Muscle layer of colon (tissue), 2 donors: ENCODE measurements around the gene ANAPC15.

Experiments
- H3K27ac ChIP-seq: one replicate; pipeline ENCODE4 v1.7.0; 2013; ENCODE audit warnings: low read depth, mild to moderate bottlenecking, low read length, moderate library complexity
- H3K27me3 ChIP-seq, 2 donors: one replicate each; pipeline ENCODE4 v1.7.0; 2013; ENCODE audit warnings: low read length in 2 of 2, mild to moderate bottlenecking in 2 of 2; ENCODE audit not compliant: insufficient read depth in 2 of 2, control insufficient read depth in 1 of 2
- H3K36me3 ChIP-seq: one replicate; pipeline ENCODE4 v1.7.0; 2013; ENCODE audit warnings: mild to moderate bottlenecking, low read length; ENCODE audit not compliant: insufficient read depth
- H3K4me1 ChIP-seq: one replicate; pipeline ENCODE4 v1.7.0; 2013; ENCODE audit warnings: mild to moderate bottlenecking, low read length; ENCODE audit not compliant: insufficient read depth
- H3K4me3 ChIP-seq, 2 donors: one replicate each; pipeline ENCODE4 v1.7.0; 2013; ENCODE audit warnings: low read length in 2 of 2, low read depth in 1 of 2, mild to moderate bottlenecking in 1 of 2, moderate library complexity in 1 of 2
- H3K9ac ChIP-seq: one replicate; pipeline ENCODE4 v1.7.0; 2013; ENCODE audit warnings: low read length
- H3K9me3 ChIP-seq: one replicate; pipeline ENCODE4 v1.7.0; 2013; ENCODE audit warnings: mild to moderate bottlenecking, low read length
- donor health status: abdominal sarcoma.
- donor health status: Adenocarcinoma of cecum.

The ANAPC15 gene

GRCh38 chr11:72102946-72103753, 9.3 kb downstream of the ANAPC15 start, which contains the start of gene LAMTOR1:
Gene LAMTOR1, minus strand, starts transcription at chr11:72103297. Its CDS starts 73 bp downstream, at chr11:72103224.
- H3K4me3 ChIP-seq = peak within 1 kb of the TSS; percentile 79 to 99
- no peaks in the 10 kb centered on the region for H3K27me3 ChIP-seq
- peaks cover 39% of the 10 kb centered on the region for H3K4me1 ChIP-seq
- H3K27ac ChIP-seq = peak within 1 kb of the TSS; percentile 97
- no peaks in the 10 kb centered on the region for H3K9me3 ChIP-seq
- peaks cover 29% of the 10 kb centered on the region for H3K36me3 ChIP-seq
- H3K9ac ChIP-seq = peak within 1 kb of the TSS; percentile 81

- Histone ChIP-seq H3K36me3 (peaks cover 32% of the 10 kb centered on the region), H3K4me3 (peak overlapping the region; percentile 79 to 99), H3K27me3 (no peaks in the 10 kb centered on the region), H3K9ac (peak overlapping the region; percentile 81), H3K9me3 (no peaks in the 10 kb centered on the region), H3K27ac (peak overlapping the region; percentile 97), H3K4me1 (peaks cover 39% of the 10 kb centered on the region)
Measured at GRCh38 chr11:72102631-72102945, 9.9 kb downstream of the ANAPC15 start.

GRCh38 chr11:72102162-72102561, 10.3 kb downstream of the ANAPC15 start:
- peak overlapping the region; percentile 81 for H3K9ac ChIP-seq
- H3K36me3 ChIP-seq = peaks cover 32% of the 10 kb centered on the region
- peaks cover 39% of the 10 kb centered on the region for H3K4me1 ChIP-seq
- H3K27me3 ChIP-seq = no peaks in the 10 kb centered on the region
- peak overlapping the region; percentile 79 to 99 for H3K4me3 ChIP-seq
- H3K9me3 ChIP-seq = no peaks in the 10 kb centered on the region
- H3K27ac ChIP-seq = peak overlapping the region; percentile 97

DNA sequence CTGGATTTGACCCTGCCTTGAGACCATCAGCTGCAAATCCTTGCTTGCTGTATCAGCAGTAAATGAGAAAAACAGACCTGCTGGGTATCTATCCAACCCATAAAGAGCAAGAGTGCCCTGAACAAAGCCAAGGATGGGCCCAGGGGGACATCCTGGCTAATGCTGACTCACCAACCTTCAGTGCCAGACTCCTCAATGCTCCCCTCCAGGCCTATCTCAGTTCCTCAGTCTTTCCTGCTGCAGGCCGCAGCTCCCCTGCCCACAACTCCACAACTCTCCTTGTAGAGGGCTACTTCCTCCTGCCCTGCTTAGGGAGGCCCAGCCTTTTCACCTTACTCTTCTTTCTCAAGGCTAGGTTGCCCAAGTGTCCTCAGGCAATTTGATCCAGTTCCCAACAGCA, 12.0 kb downstream of the ANAPC15 start:
- H3K4me3 ChIP-seq = no peak overlapping the region
- no peaks in the 10 kb centered on the region for H3K9me3 ChIP-seq
- H3K27me3 ChIP-seq = no peaks in the 10 kb centered on the region
- H3K27ac ChIP-seq = no peak overlapping the region
- no peak overlapping the region for H3K9ac ChIP-seq
- peaks cover 39% of the 10 kb centered on the region for H3K4me1 ChIP-seq
- H3K36me3 ChIP-seq = peaks cover 39% of the 10 kb centered on the region

- H3K9me3 ChIP-seq = no peaks in the 10 kb centered on the region
- H3K4me1 ChIP-seq = peaks cover 39% of the 10 kb centered on the region
- no peak overlapping the region for H3K27ac ChIP-seq
- no peaks in the 10 kb centered on the region for H3K27me3 ChIP-seq
- H3K9ac ChIP-seq = no peak overlapping the region
- no peak overlapping the region for H3K4me3 ChIP-seq
- peaks cover 42% of the 10 kb centered on the region for H3K36me3 ChIP-seq
Measured at GRCh38 chr11:72100009-72100408, 12.5 kb downstream of the ANAPC15 start.

- peaks cover 49% of the 10 kb centered on the region for H3K36me3 ChIP-seq
- no peak overlapping the region for H3K4me3 ChIP-seq
- H3K27ac ChIP-seq = no peak overlapping the region
- no peaks in the 10 kb centered on the region for H3K27me3 ChIP-seq
- H3K4me1 ChIP-seq = peaks cover 34% of the 10 kb centered on the region
- H3K9me3 ChIP-seq = no peaks in the 10 kb centered on the region
- H3K9ac ChIP-seq = no peak overlapping the region
Measured at GRCh38 chr11:72098741-72099140, 13.8 kb downstream of the ANAPC15 start.

- no peak overlapping the region for H3K9ac ChIP-seq
- H3K27me3 ChIP-seq = no peaks in the 10 kb centered on the region
- peaks cover 12% of the 10 kb centered on the region for H3K4me1 ChIP-seq
- peaks cover 21% of the 10 kb centered on the region for H3K36me3 ChIP-seq
- no peaks in the 10 kb centered on the region for H3K9me3 ChIP-seq
- no peak overlapping the region for H3K27ac ChIP-seq
- no peak overlapping the region for H3K4me3 ChIP-seq
Measured at GRCh38 chr11:72091292-72091691, 21.2 kb downstream of the ANAPC15 start.

- Histone ChIP-seq H3K9ac (no peak overlapping the region), H3K27ac (no peak overlapping the region), H3K9me3 (no peaks in the 10 kb centered on the region), H3K27me3 (no peaks in the 10 kb centered on the region), H3K4me1 (peaks cover 12% of the 10 kb centered on the region), H3K36me3 (peaks cover 11% of the 10 kb centered on the region), H3K4me3 (no peak overlapping the region)
Measured at GRCh38 chr11:72088076-72088808, 24.3 kb downstream of the ANAPC15 start.

DNA sequence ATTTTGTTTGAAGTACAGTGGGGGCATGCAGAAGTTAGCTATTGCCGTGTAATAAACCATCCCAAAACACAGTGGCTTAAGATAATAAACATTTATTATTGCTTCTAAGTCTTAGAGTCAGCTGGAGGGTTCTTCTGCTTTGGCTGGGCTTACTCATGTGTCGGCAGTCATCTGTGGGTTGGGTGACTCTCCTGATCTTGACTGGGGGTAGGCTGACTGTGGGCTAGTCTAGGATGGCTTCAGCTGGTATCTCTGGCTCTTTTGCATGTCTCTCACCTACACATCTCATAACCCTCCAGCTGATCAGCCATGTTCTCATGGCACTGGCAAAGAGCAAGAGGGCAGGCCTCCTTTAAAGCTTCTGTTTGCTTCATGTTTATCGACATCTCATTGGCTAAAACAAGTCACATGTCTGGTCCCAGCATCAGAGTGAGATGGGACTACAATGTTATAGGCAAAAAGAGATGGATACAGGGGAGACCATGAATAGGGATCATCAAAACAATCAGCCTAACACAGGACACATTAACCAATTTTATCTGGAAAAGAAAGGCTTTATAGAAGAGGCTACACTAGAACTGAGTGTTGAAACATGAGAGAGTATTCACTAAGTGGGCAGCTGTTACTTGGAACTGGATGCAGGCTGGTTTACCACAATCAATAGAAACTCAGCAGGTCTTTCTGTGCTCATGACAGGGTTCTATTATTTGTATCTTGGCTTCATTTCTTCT, 26.7 kb downstream of the ANAPC15 start:
- Histone ChIP-seq H3K9ac (no peak overlapping the region), H3K27me3 (no peaks in the 10 kb centered on the region), H3K36me3 (peaks cover 7% of the 10 kb centered on the region), H3K4me1 (peaks cover 10% of the 10 kb centered on the region), H3K9me3 (no peaks in the 10 kb centered on the region), H3K27ac (no peak overlapping the region), H3K4me3 (no peak overlapping the region)

GRCh38 chr11:72084965-72085364, 27.5 kb downstream of the ANAPC15 start:
- Histone ChIP-seq H3K27me3 (no peaks in the 10 kb centered on the region), H3K9me3 (no peaks in the 10 kb centered on the region), H3K4me3 (no peak overlapping the region), H3K4me1 (peaks cover 9% of the 10 kb centered on the region), H3K9ac (no peak overlapping the region), H3K27ac (no peak overlapping the region), H3K36me3 (peaks cover 7% of the 10 kb centered on the region)

- Histone ChIP-seq H3K27me3 (no peaks in the 10 kb centered on the region), H3K4me3 (no peak overlapping the region), H3K4me1 (peaks cover 14% of the 10 kb centered on the region), H3K27ac (no peak overlapping the region), H3K9me3 (no peaks in the 10 kb centered on the region), H3K9ac (no peak overlapping the region), H3K36me3 (peaks cover 7% of the 10 kb centered on the region)
Measured at GRCh38 chr11:72084076-72084475, 28.4 kb downstream of the ANAPC15 start.
